HG03457 (cell line): ENCODE measurements around the gene RNF222.
"Not testable (repeated sequence)": the region's sequence is repeated elsewhere in the genome, so short reads cannot be mapped to it uniquely, and the experiment has no call there.

ENCODE experiments used
- ATAC-seq: cut with Tn5 transposase; IDR thresholded peaks from one replicate; pipeline ENCODE4 v1.9.1; 2021; ENCODE audit warnings: moderate number of reproducible peaks; ENCODE audit not compliant: unreplicated experiment

RNF222 gene

DNA sequence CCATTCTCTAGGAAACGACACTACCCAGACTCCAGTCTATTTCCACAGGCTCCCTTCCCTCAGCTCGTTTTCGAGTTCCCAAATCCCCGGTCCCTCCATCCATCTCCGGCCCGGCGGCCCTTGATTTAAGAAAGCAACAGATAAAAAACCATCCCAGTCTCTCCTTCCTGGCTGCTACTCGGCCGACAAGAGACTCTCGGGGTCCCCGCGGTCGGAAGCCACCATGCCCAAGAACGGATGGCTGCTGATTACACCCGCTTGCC lies 14.8 kb downstream of the RNF222 start:
- no peak for ATAC-seq

DNA sequence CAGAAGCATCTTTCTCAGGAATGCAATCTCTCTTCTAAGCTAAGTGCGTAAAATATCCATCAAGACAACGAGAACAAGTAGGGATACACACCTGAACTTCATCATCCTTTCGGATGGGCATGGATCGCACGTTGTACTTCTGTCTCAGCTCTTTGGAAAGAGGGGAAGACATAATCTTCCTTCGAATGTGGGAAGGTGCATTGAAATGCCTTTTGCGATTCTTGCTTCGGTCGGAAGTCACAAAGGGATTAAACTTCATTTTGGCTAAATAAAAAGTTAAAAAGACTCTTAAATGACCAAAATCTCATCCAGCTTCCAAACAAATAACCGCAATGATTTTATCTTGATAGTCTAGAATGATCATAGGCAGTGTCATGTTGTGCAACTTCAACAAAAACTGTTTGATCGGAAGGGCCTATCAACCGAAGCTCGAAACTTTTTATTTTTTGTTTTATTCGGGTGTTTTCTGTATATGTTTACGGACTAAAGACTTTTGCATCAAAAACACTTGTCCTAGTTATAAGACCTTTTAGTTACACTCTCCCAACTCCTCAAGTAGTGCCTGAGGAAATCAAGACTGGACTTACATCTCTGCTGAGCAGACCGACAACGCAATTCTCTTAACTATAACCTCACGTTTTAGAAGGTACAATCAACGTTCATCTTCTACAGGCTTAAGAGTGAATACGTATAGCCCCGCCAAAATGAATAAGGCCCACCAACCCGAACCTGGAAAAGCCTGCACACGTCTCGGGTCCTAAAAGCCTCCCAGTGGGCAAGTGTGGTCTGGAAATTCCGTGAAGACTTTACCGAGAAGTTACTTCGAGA lies 15.4 kb downstream of the RNF222 start:
- ATAC-seq: no peak

DNA sequence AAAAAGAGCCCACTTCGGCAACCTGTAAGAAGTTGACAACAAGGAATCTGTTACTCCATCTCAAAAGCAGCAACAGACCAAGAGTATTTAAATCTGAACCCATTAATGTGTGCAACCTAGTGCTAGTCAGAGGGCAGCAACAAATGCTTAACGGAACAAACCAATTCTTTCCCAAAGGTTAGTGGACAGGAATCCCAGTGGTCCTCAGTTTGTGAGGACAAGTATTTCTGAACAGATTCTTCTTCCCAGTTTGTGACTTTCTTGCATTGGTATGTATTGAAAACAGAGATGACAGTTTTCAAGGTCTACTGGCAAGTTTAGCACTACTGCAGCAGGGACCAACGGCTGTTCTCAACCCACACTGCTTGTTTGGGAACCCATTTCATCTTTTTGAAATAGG lies 17.6 kb downstream of the RNF222 start:
- no peak for ATAC-seq

DNA sequence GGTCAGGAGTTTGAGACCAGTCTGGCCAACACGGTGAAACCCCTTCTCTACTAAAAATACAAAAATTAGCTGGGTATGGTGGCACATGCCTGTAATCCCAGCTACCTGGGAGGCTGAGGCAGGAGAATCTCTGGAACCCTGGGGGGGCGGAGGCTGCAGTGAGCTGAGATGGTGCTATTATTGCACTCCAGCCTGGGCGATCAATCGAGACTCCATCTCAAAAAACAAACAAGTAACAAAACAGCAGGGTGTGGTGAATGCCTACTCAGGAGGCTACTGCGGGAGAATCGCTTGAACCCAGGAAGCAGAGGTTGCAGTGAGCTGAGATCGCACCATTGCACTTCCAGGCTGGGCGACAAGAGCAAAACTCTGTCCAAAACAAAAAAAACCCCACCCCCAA lies 19.5 kb downstream of the RNF222 start:
- not testable (repeated sequence) for ATAC-seq

DNA sequence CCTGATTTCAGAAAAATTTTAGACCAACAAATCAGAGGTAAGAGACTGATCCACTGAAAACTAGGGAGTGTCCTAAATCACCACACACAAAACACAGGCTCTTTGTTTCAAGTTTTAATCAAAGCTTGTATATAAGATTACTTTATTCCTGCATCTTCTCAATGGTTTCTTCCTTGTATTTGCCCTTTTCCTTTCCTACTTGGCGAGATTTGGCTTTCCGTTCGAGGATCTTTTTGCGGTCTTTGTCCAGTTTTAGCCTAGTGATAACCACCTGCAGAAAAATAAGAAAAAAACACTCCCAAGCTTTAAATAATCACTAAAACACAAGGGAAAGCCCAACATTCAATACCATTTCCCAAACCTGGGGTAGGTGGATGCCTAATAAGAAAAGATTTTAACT lies 20.2 kb downstream of the RNF222 start:
- ATAC-seq: no peak

DNA sequence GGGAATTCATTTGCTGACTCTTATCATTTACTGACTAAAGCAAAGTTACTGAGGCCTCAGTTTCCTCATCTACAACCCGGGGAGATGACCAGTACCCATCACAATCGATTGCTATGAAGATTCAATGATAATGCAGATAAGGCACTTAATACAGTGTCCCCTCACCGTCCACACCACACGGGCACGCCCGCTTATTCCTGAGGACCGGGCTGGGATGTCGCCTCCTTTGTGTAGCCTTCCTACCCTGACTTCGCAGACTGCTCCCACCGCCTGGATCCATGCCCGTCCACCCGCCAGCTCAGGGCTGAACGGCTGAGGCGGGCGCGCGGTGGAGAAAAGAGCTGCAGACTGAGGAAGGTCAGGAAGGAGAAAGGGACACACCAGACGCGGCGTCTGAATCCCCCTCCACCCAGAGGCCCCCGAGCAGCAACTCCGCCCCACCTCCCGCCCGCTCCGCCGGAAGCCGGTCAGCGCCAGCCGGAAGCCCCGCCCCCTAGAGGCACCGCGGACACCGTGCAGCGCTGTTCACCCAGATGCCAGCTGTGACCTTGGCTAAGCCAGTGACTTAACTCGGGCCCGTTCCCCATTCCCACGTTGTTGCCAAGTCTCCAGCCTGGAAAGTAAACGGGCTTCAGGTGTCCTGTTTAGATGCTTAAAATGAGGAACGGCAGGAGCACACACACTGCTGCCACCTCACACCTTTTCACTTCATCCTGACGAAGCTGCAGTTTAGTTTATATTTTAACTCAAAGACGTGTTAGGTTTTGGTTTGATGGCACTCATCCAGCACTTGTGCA lies 21.2 kb downstream of the RNF222 start, which contains the start of gene KRABD2:
Gene KRABD2 (minus strand): TSS at position 434 of the 797 bp plus-strand sequence.
- ATAC-seq: peak; percentile 74

DNA sequence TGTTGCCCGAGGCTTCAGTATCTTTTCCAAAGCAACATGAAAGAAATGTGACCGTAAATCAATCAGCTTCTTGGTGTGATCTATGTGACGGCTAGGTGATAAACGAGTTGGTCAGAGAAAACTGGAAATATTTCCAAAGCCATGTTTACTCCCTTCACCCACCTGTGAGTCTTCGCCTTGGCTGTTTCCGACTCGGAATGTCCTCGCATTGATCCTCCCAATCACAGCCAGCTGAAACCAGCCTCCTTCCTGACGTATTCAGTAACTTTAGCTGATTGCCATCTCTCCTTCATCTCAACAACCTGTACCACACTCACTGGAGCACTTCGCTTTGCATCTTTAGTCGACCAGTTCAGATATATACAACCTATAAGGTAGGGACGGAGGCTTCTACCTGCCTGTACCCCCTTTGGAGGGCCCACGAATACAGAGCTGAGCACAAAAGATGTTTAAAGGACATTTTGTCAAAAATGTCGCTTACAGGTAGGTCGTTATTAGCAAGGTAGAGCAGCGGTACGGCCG lies 21.8 kb downstream of the RNF222 start:
- ATAC-seq: no peak

DNA sequence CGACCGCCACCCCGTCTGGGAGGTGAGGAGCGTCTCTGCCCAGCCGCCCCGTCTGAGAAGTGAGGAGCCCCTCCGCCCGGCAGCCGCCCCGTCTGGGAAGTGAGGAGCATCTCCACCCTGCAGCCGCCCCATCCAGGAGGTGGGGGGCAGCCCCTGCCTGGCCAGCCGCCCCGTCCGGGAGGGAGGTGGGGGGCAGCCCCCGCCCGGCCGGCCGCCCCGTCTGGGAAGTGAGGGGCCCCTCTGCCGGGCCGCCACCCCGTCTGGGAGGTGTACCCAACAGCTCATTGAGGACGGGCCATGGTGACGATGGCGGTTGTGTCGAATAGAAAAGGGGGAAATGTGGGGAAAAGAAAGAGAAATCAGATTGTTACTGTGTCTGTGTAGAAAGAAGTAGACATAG lies 23.8 kb downstream of the RNF222 start:
- not testable (repeated sequence) for ATAC-seq

DNA sequence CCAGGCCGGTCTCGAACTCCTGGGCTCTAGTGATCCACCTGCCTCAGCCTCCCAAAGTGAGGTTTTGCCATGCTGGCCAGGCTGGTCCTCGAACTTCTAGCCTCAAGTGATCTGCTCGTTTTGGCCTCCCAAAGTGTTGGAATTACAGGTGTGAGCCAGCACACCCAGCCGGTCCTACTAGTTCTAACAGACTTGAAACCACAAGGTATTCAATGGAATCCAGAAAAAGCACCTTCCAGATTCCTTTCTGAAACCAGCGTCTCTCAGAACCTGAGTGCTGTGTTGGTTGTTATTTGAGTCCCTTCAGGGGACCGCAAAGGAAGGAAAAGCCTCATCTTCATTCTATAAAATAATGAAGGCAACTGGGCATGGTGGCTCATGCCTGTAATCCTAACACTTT lies 25.2 kb downstream of the RNF222 start:
- ATAC-seq: no peak

DNA sequence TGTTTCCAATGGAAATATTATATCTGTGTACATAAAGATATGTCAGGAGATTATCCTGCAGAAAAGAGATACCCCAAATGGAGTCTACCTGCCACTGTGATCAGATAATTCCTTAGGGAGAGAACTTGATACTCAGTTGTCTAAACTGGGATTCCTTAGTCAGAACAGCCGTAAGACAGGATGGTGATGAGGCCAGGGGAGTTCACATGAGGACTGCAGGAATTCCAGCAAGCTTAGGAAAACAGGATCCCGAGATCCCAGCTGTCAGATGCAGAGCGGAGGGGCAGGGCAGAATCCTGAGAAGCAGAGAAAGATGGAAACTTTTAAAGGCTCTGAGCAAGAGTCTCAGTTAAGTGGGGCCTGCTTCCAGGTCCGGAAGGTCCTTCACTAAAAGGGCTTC lies 25.8 kb downstream of the RNF222 start:
- ATAC-seq: no peak

DNA sequence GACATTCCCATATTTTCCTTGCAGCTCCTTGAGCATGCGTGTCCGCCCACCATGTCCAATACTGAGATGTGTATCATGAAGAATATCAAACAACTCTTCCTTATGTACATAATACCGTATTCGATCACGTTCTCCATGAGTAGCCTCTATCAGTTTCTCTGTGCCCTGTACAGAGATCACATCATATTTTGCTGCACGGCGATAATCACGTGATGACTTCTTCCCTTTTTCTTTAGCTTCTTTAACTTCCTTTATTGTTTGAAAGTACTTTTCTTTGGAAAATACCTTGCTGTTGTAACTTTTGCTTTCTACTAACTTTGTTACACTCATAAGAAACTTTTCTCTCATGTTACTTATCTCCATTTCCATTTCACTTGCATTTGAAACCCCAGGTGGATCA lies 27.7 kb downstream of the RNF222 start:
- ATAC-seq: no peak

DNA sequence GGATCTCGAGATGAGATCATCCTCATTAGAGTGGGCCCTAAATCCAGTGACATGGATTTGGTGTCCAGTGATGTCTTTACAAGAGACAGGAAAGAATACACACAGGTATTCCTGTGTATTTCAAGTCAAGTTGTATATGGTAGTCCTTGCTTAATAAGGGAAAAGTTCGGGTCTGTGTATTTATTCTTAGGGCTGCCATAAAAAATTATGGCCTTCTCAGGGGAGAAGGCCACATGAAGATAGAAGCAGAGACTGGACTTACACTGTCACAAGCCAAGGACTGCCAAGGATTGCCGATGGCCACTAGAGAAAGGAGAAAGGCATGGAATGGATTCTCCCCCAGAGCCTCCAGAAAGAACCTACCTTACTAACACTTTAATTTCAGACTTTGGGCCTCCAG lies 29.4 kb downstream of the RNF222 start:
- ATAC-seq: no peak

DNA sequence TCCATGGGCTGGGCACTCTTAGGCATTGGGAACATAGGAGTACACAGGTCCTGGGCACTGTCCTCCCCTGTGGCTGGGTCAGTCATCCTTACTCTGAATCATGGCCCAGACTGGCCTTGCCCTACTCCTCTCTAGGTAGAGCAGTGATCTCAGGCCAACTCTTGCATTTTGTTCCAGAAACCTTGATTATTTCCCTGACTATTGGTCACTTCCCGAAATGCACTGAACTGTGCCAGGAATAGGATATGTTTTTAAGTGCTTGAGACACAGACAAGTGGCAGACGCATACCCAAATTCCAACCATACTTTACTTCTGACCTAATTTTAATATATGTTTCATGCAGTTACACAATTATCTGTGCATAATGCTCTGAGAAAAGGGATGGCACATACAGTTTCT lies 31.4 kb downstream of the RNF222 start:
- no peak for ATAC-seq

DNA sequence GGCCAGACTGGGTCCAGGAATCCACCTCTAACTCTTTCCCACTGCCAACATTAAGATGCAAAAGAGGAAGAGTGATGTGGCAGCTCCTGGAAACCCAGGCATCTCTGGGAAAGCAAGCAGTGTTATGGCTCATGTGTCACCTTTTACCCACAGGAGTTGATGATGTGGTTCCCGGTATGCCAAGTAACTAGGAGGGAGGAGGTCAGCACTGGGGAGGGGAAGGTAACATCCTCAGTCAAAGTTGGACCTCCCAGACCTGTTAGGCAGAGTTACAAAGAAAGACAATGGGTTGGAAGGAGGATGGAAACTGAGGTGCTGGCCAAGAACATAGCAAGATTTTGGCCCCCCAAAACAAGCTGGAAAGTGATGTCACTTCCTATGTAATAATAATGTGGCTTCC lies 32.5 kb downstream of the RNF222 start:
- ATAC-seq: no peak

DNA sequence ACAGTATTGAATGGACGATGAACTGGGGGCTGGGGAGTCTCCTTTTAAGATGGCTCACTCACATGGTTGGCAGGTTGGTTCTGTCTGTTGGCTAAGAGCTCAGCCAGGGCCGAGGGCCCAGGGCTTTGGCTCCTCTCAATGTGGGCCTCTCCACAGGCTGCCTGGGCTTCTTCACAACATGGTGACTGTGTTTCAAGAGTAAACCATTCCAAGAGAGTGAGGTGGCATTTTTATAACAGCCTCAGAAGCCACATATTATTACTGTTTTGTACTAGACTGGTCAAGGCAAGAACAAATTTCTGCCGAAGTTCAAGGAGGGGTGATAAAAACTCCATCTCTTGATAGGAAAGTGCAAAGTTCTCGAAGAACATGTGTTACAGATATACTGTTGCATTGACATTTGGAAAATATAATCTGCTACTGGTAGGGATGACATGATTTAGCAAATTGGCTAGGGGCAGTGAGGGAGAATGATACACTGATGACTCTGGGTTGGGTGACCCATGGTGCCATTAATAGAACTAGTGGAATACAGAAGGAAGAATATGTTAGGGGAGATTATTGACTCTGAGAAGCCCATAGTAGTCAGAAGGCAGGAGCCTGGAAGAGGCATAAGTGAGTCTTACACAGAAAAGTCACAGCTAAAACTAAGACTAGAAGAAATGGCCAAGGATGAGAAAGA lies 34.8 kb downstream of the RNF222 start:
- ATAC-seq: no peak

DNA sequence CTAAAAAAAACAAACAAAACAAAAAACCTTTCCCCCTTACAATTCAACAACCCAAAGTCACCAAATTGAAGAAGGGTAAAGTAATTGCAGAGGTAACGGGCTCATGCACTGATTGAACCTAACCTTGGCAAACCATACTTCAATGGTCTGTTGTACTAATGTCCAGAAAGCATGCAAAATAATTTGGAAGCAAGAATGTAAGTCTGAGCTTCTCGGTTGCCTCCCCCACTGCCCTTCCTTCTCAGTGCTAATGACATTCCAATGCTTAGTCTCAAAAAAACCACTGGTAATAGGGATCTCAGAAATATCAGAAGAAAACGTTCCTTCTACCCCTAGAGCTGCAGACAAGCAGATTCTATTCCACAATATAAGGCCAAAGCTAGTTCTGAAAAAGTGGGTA lies 36.9 kb downstream of the RNF222 start:
- ATAC-seq: no peak

DNA sequence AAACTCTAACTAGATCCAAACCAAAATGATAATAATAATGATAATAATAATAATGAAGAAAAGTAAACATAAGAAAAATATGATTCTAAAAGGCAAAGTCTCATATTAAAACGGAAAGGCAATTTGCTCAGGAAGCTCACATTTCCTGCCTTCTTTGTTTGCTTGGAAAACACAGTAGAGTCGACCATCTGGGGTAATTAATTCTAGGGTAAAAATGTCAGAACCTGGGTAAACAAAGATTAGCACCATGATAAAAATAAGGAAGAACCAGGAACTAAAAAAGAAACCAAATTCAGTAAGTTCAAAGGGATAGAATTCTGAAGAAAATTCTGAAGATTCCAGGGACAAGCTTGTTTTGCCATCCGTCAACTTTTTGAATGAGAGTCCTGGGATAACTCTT lies 37.4 kb downstream of the RNF222 start:
- ATAC-seq: no peak

DNA sequence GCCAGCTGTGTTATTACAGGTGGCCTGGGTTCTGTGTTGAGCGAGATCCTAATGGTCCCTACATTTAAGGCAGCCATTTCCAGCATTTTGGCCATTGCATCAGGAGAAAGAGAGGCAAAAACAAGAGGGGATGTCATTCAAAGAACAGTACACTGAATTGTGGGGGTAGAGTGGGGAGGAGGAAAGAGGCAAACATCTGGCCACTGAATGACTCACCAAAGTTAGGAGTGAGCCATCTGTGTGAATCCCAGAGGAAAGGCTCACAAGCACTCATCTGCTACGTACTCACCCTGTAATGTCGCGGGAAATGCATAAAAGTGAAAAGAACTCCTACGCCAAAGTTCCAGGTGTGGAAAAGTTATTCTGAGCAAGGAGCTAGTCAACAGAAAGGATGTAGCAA lies 37.9 kb downstream of the RNF222 start:
- ATAC-seq: no peak

DNA sequence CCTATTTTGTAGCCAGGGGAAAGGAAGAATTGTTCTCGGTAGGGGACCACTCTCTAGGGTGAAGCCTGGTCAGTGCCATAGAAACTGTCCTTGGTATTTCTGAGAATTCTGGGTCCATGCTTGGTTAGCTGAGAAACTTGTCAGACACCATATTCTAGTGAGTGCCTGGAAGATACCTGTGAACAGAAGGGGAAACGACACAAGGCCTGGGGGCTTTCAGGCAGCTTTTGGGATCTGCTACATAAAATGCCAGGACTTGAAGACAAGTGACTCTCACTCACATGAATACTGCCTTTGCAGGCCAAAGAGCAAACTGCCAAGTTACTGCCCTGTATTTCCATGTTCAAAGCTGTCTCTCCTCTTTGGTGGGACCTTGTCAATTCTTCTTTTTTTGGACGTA lies 39.7 kb downstream of the RNF222 start:
- no peak for ATAC-seq

DNA sequence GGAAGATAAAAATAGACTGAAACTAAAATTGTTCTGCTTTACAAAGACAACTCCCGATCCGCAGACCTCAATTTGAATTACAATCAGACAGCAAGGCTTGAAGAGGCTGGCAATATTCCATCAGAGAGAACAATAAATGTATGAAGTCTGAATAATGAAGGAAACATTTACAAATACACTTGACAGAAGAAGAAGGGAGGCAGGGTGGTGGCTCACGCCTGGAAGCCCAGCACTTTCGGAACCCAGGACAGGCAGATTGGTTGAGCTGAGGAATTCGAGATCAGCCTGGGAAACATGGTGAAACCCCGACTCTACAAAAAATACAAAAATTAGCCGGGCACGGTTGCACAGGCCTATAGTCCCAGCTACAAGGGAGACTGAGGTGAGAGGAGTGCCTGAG lies 43.4 kb downstream of the RNF222 start:
- no peak for ATAC-seq

DNA sequence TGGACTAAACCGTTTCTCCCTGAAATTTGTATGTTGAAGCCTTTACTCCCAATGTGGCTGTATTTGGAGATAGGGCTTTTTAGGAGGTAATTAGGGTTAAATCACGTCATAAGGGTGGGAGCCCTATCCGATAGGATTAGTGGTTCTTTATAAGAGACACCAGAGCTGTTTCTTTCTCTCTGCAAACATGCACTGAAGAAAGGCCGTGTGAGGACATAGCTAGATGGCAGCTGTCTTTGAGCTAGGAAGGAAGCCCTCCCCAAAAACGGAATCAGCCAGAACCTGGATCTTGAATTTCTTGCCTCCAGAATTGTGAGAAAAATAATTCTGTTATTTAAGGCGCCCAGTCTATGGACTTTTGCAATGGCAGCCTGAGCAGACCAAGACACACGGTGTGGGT lies 43.9 kb downstream of the RNF222 start:
- no peak for ATAC-seq

DNA sequence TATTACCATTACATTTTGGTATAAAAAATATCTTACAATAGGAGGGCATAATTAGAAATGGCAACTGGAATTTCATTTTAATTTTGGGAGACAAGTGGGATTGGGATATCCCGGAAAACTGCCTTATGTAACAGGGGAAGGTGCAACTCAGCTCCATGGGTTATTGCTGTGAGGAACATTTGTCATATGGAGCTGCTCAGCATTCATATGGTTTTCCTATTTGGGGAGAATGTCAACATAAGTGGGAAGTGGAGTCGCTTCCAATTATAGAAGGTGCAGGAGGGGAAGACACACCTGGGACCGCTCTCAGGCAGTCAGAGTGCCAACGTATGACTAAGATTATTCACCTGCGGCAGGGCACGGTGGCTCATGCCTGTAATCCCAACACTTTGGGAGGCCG lies 47.3 kb downstream of the RNF222 start:
- no peak for ATAC-seq
